Nephron (organoid): Measurements from ENCODE around the gene MPP1.

Experiments used
- H3K27ac Mint-ChIP-seq, 3 experiments: 2 replicates each; pipeline ENCODE4 v1.8.0; 2020; ENCODE audit warnings: mixed read lengths in 3 of 3, mild to moderate bottlenecking in 2 of 3, moderate library complexity in 1 of 3
- H3K27me3 Mint-ChIP-seq: 2 replicates; pipeline ENCODE4 v1.8.0; 2021; ENCODE audit warnings: low read depth, mild to moderate bottlenecking, moderate library complexity, mixed read lengths
- H3K36me3 Mint-ChIP-seq: 2 replicates; pipeline ENCODE4 v1.8.0; 2020; ENCODE audit warnings: low read depth, mixed read lengths
- H3K4me1 Mint-ChIP-seq: 2 replicates; pipeline ENCODE4 v1.8.0; 2020; ENCODE audit warnings: mixed read lengths
- H3K4me3 Mint-ChIP-seq, 3 experiments: 2 replicates each; pipeline ENCODE4 v1.8.0; 2020; ENCODE audit warnings: mild to moderate bottlenecking in 3 of 3, mixed read lengths in 3 of 3, moderate library complexity in 2 of 3
- H3K9me3 Mint-ChIP-seq: 2 replicates; pipeline ENCODE4 v1.8.0; 2020; ENCODE audit warnings: mixed read lengths
- CTCF ChIP-seq, 3 experiments: fragments of 200-600 bp; sonication (generic); IDR thresholded peaks; one replicate each; pipeline ENCODE4 v1.5.0; 2021; ENCODE audit warnings: antibody characterized with exemption in 3 of 3; ENCODE audit not compliant: unreplicated experiment in 3 of 3

MPP1 gene

GRCh38 chrX:154797006-154797405 is 8.3 kb downstream of the MPP1 start:
- no peak for TF ChIP-seq CTCF (IDR thresholded peaks at IDR 0.05; ENCODE audit: unreplicated experiment in 3 of 3)
- no peaks in the 10 kb centered on the region for H3K27me3 Mint-ChIP-seq
- H3K4me1 Mint-ChIP-seq = peaks cover 19% of the 10 kb centered on the region
- H3K27ac Mint-ChIP-seq = no peak overlapping the region
- peaks cover 5% of the 10 kb centered on the region for H3K9me3 Mint-ChIP-seq
- no peak overlapping the region for H3K4me3 Mint-ChIP-seq
- H3K36me3 Mint-ChIP-seq = no peaks in the 10 kb centered on the region

GRCh38 chrX:154795016-154795415 is 10.3 kb downstream of the MPP1 start:
- Mint-ChIP-seq H3K4me3 (no peak overlapping the region), H3K36me3 (no peaks in the 10 kb centered on the region), H3K9me3 (peaks cover 6% of the 10 kb centered on the region), H3K27ac (no peak overlapping the region), H3K27me3 (no peaks in the 10 kb centered on the region), H3K4me1 (peaks cover 15% of the 10 kb centered on the region)
- TF ChIP-seq CTCF (IDR thresholded peaks at IDR 0.05; ENCODE audit: unreplicated experiment in 3 of 3) = no peak

GRCh38 chrX:154793084-154793795 is 12.0 kb downstream of the MPP1 start:
- TF ChIP-seq CTCF (IDR thresholded peaks at IDR 0.05; ENCODE audit: unreplicated experiment in 3 of 3) = no peak
- peaks cover 6% of the 10 kb centered on the region for H3K9me3 Mint-ChIP-seq
- peaks cover under 1% of the 10 kb centered on the region for H3K4me1 Mint-ChIP-seq
- no peak overlapping the region for H3K4me3 Mint-ChIP-seq
- peaks cover 3% of the 10 kb centered on the region for H3K36me3 Mint-ChIP-seq
- no peaks in the 10 kb centered on the region for H3K27me3 Mint-ChIP-seq
- no peak overlapping the region for H3K27ac Mint-ChIP-seq

- Mint-ChIP-seq H3K9me3 (peaks cover 8% of the 10 kb centered on the region), H3K27ac (no peak overlapping the region), H3K27me3 (no peaks in the 10 kb centered on the region), H3K36me3 (peaks cover 5% of the 10 kb centered on the region), H3K4me1 (no peaks in the 10 kb centered on the region), H3K4me3 (no peak overlapping the region)
- no peak for TF ChIP-seq CTCF (IDR thresholded peaks at IDR 0.05; ENCODE audit: unreplicated experiment in 3 of 3)
These were observed 13.3 kb downstream of the MPP1 start for GRCh38 chrX:154791939-154792338.

GRCh38 chrX:154791467-154791866 is 13.8 kb downstream of the MPP1 start:
- H3K9me3 Mint-ChIP-seq = peaks cover 9% of the 10 kb centered on the region
- no peak overlapping the region for H3K27ac Mint-ChIP-seq
- H3K4me1 Mint-ChIP-seq = no peaks in the 10 kb centered on the region
- H3K36me3 Mint-ChIP-seq = peaks cover 7% of the 10 kb centered on the region
- TF ChIP-seq CTCF (IDR thresholded peaks at IDR 0.05; ENCODE audit: unreplicated experiment in 3 of 3) = no peak
- no peak overlapping the region for H3K4me3 Mint-ChIP-seq
- no peaks in the 10 kb centered on the region for H3K27me3 Mint-ChIP-seq

GRCh38 chrX:154785716-154786115 is 19.6 kb downstream of the MPP1 start:
- H3K27me3 Mint-ChIP-seq = no peaks in the 10 kb centered on the region
- H3K36me3 Mint-ChIP-seq = peaks cover 21% of the 10 kb centered on the region
- H3K27ac Mint-ChIP-seq = no peak overlapping the region
- H3K4me3 Mint-ChIP-seq = no peak overlapping the region
- peaks cover 14% of the 10 kb centered on the region for H3K9me3 Mint-ChIP-seq
- H3K4me1 Mint-ChIP-seq = no peaks in the 10 kb centered on the region
- TF ChIP-seq CTCF (IDR thresholded peaks at IDR 0.05; ENCODE audit: unreplicated experiment in 3 of 3) = no peak
